GM21390 (cell line): Measurements from ENCODE around the gene ALDH1A3.

ENCODE experiments used
- ATAC-seq: cut with Tn5 transposase; IDR thresholded peaks from one replicate; pipeline ENCODE4 v1.9.1; 2021; ENCODE audit not compliant: unreplicated experiment

ALDH1A3 gene

DNA sequence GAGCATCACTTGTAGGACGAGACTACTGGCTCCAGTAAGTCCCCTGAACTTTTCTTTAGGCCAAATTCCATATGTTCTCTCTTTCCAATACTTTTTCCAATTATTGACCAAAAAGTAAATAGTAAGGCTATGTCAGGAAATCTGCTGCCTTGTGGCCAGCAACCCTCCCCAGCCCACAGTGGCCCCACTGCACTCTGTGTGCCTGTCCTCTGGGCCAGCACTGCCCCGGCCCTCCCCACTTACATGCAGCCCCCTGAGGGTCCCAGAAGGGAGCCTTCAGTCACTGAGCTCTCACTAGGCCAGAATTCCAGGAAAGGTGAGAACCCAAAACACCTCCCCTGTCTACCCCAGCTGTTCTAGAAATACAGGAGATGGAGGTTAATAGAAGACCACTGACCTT is 21.3 kb upstream of the ALDH1A3 start:
- ATAC-seq = no peak

DNA sequence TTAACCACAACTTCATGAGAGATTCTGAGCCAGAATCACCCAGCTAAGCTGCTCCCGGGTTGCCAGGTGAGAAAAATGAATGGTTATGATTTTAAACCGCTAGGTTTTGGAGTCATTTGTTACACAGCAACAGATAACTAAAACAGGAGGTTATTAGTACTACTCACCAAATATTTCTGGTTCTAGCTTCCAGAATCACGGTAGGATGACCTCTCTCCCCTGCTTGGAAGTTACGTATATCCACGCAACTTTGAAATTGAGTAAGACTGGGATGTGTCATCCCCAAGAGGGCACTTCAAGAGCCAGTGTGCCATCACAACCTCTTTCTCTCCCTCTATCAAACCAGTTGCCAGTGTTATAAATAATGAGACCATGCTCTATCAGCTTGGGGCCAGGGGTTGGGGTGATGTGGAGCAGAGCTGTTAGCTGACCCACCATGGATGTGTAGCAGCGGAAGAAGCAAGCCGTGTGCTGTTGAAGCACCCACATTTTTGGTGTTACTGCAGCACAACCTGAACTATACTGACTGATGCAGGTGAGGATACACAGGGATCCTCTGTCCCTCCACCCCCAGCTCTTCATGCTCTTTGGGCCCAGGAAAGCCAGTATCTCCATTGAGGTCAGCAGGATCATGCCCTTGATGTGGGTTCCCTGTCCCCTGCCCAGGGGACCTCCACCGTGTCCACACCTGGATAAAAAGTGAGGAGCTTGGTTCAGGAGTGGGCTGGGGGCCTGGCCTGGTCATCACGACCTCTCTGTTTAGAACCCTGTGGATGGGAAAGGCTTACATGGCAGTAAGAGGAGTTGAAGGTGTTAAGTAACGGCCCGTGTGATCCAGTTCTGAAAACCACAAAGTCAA is 19.4 kb upstream of the ALDH1A3 start:
- ATAC-seq = no peak

DNA sequence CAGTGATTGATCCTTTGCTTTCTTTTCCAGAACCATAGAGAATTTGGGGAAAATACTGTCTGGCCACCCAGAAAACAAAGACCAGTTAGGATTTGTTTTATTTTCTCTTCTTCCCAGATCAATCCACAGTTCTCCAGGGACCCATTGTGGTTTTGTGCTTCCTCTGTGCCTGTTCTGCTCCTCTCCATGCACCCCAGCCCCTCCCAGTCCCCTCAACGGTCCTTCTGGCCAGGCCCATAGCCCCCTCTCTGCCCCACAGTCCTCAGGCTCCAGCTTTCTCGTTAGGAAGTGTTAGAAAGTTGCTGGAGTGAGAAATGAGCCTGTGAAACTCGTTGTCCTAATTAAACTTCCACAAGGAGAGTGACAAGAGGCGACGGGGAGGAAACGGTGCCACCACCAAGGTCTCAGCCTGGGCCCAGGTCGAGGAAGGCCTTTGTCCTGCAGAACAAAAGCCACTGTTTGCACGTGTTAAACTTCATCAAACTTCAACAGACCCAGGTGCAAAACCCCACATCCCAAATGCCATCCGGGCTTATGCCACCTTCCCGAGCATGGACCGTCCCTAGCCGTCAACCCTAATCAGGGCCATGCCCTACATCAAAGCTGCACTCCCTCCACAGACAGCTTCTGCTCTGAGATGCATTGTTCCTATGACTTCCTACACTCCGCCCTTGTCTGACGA is 18.7 kb upstream of the ALDH1A3 start:
- no peak for ATAC-seq

DNA sequence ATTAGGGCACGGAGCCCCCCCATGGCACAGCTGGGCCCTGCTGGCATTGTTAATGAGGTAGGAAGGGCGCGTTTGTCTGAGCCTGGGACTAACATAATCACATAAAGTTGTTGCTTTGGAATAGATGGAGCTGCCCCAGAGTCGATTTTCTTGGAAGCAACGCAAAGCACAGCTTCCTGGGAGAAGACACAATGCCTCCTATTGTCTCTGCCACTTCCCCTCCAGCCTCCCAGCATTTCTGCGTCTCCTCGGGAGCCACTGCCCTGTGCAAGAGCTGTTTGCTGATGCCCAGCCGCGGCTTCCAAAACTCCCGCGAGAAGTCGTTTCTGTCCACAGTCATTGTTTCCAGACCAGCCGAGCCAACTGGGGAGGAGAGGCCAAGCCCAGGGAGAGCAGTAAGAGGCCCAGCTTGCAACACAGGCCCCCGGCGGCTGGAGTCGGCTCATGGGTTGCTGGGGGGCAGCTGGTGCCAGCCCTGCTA is 18.1 kb upstream of the ALDH1A3 start:
- no peak for ATAC-seq

DNA sequence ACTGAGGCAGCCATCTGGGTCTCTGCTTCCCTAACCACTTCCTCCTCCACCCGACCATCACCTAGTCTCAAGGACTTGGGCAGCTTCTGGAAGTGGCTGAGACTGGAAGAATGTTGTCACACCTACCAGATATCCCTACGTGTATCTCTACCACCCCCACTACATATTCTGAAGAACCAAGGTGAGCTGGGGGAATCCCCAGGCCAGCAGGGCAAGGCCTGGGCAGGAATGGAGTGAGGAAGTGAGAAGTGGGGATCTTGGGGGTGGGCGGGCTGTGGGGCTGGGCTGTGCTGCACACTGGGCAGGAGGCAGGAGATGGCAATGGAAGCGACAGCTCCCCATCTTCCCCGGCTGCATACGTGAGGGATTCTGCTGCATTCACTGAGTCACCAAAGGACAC is 17.5 kb upstream of the ALDH1A3 start:
- ATAC-seq = no peak

- ATAC-seq = no peak
Observed at GRCh38 chr15:100863075-100863795, 16.4 kb upstream of the ALDH1A3 start.

DNA sequence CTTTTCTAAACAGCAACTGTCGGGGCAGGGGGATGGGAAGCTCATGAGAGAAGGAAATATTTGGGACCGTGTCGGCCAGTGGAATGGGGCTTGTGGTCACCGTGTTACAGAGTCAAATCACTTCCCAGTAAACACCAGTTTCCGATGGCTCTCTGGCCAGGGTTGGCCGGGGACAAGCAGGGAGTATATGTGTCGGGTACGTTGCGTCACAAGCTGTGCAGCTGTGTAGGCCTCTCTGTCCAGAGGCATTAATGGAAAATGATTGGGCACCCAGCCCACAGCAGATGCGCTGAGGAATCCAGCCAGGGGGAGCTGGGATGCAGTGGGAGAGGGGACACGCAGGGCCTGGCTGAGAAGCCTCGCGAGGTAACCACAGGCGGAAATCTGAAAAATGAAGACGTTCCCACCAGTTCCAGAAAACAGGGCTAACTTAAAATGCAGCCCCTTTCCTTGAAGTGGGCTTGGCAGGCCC is 15.8 kb upstream of the ALDH1A3 start:
- ATAC-seq = no peak

GRCh38 chr15:100866386-100867330 is 13.0 kb upstream of the ALDH1A3 start:
- no peak for ATAC-seq

- ATAC-seq = no peak
Observed at GRCh38 chr15:100867433-100867832, 12.2 kb upstream of the ALDH1A3 start.

GRCh38 chr15:100869151-100869999 is 10.3 kb upstream of the ALDH1A3 start:
- ATAC-seq = no peak

- peak; percentile 77 for ATAC-seq
Observed at GRCh38 chr15:100873029-100873677, 6.5 kb upstream of the ALDH1A3 start.

GRCh38 chr15:100875495-100875894 is 4.1 kb upstream of the ALDH1A3 start:
- no peak for ATAC-seq

- ATAC-seq = no peak
Observed at GRCh38 chr15:100875976-100876375, 3.7 kb upstream of the ALDH1A3 start.

GRCh38 chr15:100877551-100877950 is 2.1 kb upstream of the ALDH1A3 start:
- no peak for ATAC-seq

- ATAC-seq = no peak
Observed at GRCh38 chr15:100878130-100878529, 1.5 kb upstream of the ALDH1A3 start.

GRCh38 chr15:100878648-100879047 is 983 bp upstream of the ALDH1A3 start:
- no peak for ATAC-seq

DNA sequence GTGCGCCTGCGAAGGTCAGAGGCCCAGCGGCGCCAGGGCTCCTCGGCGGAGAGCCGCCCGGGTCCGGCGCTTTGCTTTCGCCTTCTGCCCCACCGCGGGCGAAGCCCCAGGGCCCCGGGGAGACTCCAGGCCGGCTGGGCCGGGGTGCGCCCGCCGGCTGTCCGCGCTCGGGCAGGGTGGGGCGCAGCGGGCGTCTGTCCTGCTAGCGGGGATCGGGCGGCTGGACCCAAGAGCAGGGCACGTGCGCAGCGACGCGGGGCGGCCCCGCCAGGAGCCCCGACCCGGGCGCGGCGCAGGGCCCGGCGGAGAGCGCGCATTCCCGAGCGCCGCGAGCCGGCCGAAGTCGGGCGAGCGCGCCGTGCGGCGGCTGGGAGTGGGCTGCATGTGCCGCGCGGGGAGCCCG is 569 bp upstream of the ALDH1A3 start:
- peak; percentile 45 for ATAC-seq

DNA sequence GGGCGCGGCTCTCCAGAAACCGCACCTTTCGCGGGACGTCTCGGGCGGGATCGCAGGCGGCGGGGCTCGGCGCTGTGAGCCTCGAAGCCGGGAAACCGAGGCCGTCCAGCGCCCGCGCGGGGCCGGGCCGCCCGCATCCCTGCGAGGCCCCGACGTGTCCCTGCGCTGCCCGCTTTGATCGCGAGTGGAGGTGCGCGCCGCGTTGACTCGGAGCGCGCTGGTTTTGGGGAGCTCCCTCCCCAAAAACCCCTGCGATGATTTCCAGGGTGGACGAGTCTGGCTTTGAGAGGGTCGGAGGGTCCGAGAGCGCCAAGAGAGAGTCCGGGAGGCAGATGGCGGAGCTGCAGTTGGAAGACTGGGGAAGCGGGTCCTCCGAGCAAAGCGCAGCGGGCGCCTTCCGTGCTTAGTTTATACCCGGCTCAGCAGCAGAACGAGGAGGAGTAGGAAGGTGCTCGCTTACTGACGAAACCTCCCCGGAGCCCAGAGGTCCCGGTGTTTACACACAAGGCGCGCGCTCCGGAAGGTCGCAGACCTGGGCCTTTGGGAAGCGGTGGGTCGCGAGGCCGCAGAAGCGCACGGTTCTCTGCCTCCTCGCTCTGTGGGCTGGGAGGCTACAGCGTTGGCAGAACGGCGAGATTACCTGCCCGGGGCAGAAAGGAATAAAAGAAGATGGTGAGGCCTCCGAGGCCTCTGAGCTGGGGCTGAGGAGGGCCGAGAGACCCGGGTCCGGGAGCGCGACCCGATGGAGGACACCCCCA is 687 bp downstream of the ALDH1A3 start:
- ATAC-seq = no peak
